ENCODE data around the gene CISD3.

DNA sequence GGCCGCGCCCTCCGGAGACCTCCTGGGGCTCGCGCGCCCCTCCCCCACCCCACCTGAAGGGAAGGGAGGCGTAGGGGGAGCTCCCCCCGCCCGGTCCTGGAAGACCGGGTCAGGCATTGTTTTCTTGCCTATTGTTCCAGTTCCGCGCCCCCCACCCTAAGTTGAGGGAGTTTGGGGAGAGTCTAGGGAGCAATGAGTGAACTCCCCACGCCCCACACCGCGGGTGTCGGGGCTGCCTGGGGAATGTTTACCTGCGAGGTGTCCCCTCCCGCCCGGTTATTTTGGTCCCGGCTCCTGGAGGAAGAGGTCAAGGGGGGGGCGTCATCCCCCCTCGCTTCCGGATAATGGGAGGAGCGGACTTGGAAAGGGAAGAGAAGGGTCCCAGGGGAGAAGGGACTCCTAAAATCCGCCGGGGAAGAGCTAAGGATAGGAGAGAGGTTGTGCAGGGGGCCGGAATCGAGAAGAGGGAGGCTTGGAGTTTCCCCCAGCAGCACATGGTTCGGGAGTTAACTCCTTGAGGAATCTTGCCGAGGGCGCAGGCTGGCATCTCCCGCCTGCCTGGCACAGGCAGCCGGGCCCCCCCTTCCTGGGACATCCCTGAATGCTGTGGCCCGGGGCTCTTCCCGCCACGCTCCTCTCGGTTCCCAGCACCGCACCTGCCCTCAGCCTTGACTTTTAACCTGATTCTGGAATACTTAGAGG, 24.2 kb upstream of the CISD3 start:
- TF ChIP-seq SIN3A (IDR thresholded peaks at IDR 0.05; ENCODE audit: borderline replicate concordance, insufficient read depth, low read length), result no peak
- no peak for TF ChIP-seq REST (IDR thresholded peaks at IDR 0.05; ENCODE audit: insufficient read depth in 1 of 2, low read depth in 2 of 2, low read length in 2 of 2)
- TF ChIP-seq POLR2AphosphoS5 (IDR thresholded peaks at IDR 0.05; ENCODE audit: low read depth, low read length), result no peak
- no peak for TF ChIP-seq TAF1 (IDR thresholded peaks at IDR 0.05; ENCODE audit: borderline replicate concordance, insufficient read depth, low read length)
